ENCODE data around the gene HSPA9.

Gene HSPA9

GRCh38 chr5:138582959-138583358 lies 7.8 kb upstream of the HSPA9 start:
- Histone ChIP-seq H3K4me1 (ENCODE audit: insufficient read depth, low read length) (no peaks in the 10 kb centered on the region), H3K9me3 (ENCODE audit: low read length) (no peaks in the 10 kb centered on the region), H2AFZ (ENCODE audit: low read depth, low read length) (no peak overlapping the region), H3K36me3 (ENCODE audit: insufficient read depth, low read length) (no peaks in the 10 kb centered on the region), H3K27me3 (ENCODE audit: insufficient read depth, low read length) (peaks cover 3% of the 10 kb centered on the region), H3K4me3 (ENCODE audit: low read length) (no peak overlapping the region)

GRCh38 chr5:138580777-138581176 lies 5.6 kb upstream of the HSPA9 start:
- no peak overlapping the region for H3K4me3 ChIP-seq (ENCODE audit: low read length)
- H3K27me3 ChIP-seq (ENCODE audit: insufficient read depth, low read length): peaks cover 3% of the 10 kb centered on the region
- no peaks in the 10 kb centered on the region for H3K36me3 ChIP-seq (ENCODE audit: insufficient read depth, low read length)
- no peaks in the 10 kb centered on the region for H3K9me3 ChIP-seq (ENCODE audit: low read length)
- H2AFZ ChIP-seq (ENCODE audit: low read depth, low read length): no peak overlapping the region
- H3K4me1 ChIP-seq (ENCODE audit: insufficient read depth, low read length): peaks cover 5% of the 10 kb centered on the region

GRCh38 chr5:138580001-138580400 lies 4.8 kb upstream of the HSPA9 start:
- peaks cover 5% of the 10 kb centered on the region for H3K4me1 ChIP-seq (ENCODE audit: insufficient read depth, low read length)
- H3K27me3 ChIP-seq (ENCODE audit: insufficient read depth, low read length): peaks cover 3% of the 10 kb centered on the region
- H3K4me3 ChIP-seq (ENCODE audit: low read length): no peak overlapping the region
- H2AFZ ChIP-seq (ENCODE audit: low read depth, low read length): no peak overlapping the region
- H3K36me3 ChIP-seq (ENCODE audit: insufficient read depth, low read length): no peaks in the 10 kb centered on the region
- no peaks in the 10 kb centered on the region for H3K9me3 ChIP-seq (ENCODE audit: low read length)

GRCh38 chr5:138579517-138579863 lies 4.3 kb upstream of the HSPA9 start:
- H3K27me3 ChIP-seq (ENCODE audit: insufficient read depth, low read length): peaks cover 3% of the 10 kb centered on the region
- H3K9me3 ChIP-seq (ENCODE audit: low read length): no peaks in the 10 kb centered on the region
- H3K4me1 ChIP-seq (ENCODE audit: insufficient read depth, low read length): peaks cover 5% of the 10 kb centered on the region
- H3K36me3 ChIP-seq (ENCODE audit: insufficient read depth, low read length): no peaks in the 10 kb centered on the region
- no peak overlapping the region for H3K4me3 ChIP-seq (ENCODE audit: low read length)
- no peak overlapping the region for H2AFZ ChIP-seq (ENCODE audit: low read depth, low read length)

GRCh38 chr5:138577452-138577851 lies 2.3 kb upstream of the HSPA9 start:
- H3K27me3 ChIP-seq (ENCODE audit: insufficient read depth, low read length): peaks cover 3% of the 10 kb centered on the region
- peaks cover 14% of the 10 kb centered on the region for H3K4me1 ChIP-seq (ENCODE audit: insufficient read depth, low read length)
- no peak overlapping the region for H3K4me3 ChIP-seq (ENCODE audit: low read length)
- peaks cover 10% of the 10 kb centered on the region for H3K36me3 ChIP-seq (ENCODE audit: insufficient read depth, low read length)
- H2AFZ ChIP-seq (ENCODE audit: low read depth, low read length): no peak overlapping the region
- H3K9me3 ChIP-seq (ENCODE audit: low read length): no peaks in the 10 kb centered on the region

DNA sequence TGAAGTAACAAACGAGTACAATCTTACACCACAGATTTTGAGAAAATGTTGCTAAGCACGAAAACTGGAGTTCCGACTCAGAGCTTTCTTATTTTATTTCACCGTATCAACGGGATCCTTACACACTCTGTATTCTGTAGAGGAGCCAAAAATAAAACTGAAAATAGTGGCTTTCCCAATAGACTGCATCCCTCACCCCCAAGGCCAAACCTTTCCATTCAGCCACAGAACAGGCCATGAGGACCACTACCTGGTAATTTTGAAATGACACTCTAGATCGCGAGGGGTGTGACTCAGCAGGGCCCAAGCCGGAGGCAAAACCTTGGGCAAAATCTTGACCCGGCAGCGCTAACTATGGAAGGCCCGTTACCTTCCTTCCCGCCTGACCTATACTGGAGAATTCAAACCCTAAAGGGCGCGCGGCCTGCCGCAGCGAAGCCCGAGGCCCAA lies 432 bp downstream of the HSPA9 start:
- H3K36me3 ChIP-seq (ENCODE audit: insufficient read depth, low read length): peaks cover 34% of the 10 kb centered on the region
- H3K4me1 ChIP-seq (ENCODE audit: insufficient read depth, low read length): peaks cover 14% of the 10 kb centered on the region
- H3K4me3 ChIP-seq (ENCODE audit: low read length): peak overlapping the region; percentile 94
- no peaks in the 10 kb centered on the region for H3K27me3 ChIP-seq (ENCODE audit: insufficient read depth, low read length)
- no peaks in the 10 kb centered on the region for H3K9me3 ChIP-seq (ENCODE audit: low read length)
- no peak overlapping the region for H2AFZ ChIP-seq (ENCODE audit: low read depth, low read length)

- peak overlapping the region; percentile 94 for H3K4me3 ChIP-seq (ENCODE audit: low read length)
- no peaks in the 10 kb centered on the region for H3K27me3 ChIP-seq (ENCODE audit: insufficient read depth, low read length)
- peaks cover 14% of the 10 kb centered on the region for H3K4me1 ChIP-seq (ENCODE audit: insufficient read depth, low read length)
- no peak overlapping the region for H2AFZ ChIP-seq (ENCODE audit: low read depth, low read length)
- H3K9me3 ChIP-seq (ENCODE audit: low read length): no peaks in the 10 kb centered on the region
- H3K36me3 ChIP-seq (ENCODE audit: insufficient read depth, low read length): peaks cover 40% of the 10 kb centered on the region
Observed at GRCh38 chr5:138573949-138574670, 1.1 kb downstream of the HSPA9 start.

- H2AFZ ChIP-seq (ENCODE audit: low read depth, low read length): no peak overlapping the region
- H3K4me3 ChIP-seq (ENCODE audit: low read length): no peak overlapping the region
- H3K36me3 ChIP-seq (ENCODE audit: insufficient read depth, low read length): peaks cover 49% of the 10 kb centered on the region
- no peaks in the 10 kb centered on the region for H3K9me3 ChIP-seq (ENCODE audit: low read length)
- H3K4me1 ChIP-seq (ENCODE audit: insufficient read depth, low read length): peaks cover 14% of the 10 kb centered on the region
- no peaks in the 10 kb centered on the region for H3K27me3 ChIP-seq (ENCODE audit: insufficient read depth, low read length)
Observed at GRCh38 chr5:138573223-138573622, 2.0 kb downstream of the HSPA9 start.

DNA sequence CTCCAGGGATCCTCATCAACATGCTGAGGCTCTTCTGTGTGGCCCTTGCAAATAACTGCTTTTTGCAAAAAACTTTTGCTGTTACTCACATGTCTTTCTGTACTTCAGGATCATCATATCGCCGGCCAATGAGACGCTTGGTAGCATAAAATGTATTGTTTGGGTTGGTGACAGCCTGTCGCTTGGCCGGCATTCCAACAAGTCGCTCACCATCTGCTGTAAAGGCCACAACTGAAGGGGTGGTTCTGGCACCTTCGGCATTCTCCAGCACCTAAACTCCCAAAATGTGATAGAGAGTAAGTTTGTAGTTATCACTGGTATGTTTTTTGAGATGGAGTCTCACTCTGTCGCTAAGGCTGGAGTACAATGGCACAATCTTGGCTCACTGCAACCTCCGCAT lies 4.3 kb downstream of the HSPA9 start:
- H3K27me3 ChIP-seq (ENCODE audit: insufficient read depth, low read length): no peaks in the 10 kb centered on the region
- H3K36me3 ChIP-seq (ENCODE audit: insufficient read depth, low read length): peaks cover 71% of the 10 kb centered on the region
- no peaks in the 10 kb centered on the region for H3K9me3 ChIP-seq (ENCODE audit: low read length)
- H3K4me3 ChIP-seq (ENCODE audit: low read length): no peak overlapping the region
- no peak overlapping the region for H2AFZ ChIP-seq (ENCODE audit: low read depth, low read length)
- peaks cover 10% of the 10 kb centered on the region for H3K4me1 ChIP-seq (ENCODE audit: insufficient read depth, low read length)

DNA sequence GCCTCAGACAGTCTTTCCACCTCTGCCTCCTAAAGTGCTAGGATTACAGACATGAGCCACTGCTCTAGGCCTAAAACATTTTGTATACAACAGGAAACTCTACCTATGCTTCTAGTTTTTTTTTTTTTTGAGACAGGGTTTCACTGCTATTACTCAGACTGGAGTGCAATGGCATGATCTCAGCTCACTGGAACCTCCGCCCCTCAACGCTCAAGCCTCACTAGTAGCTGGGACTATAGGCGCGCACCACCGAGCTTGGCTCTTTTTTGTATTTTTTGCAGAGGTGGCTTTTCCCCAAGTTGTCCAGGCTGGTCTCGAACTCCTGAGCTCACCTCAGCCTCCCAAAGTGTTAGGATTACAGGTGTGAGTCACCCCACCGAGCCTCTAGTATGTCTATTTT lies 5.4 kb downstream of the HSPA9 start:
- Histone ChIP-seq H3K4me1 (ENCODE audit: insufficient read depth, low read length) (peaks cover 9% of the 10 kb centered on the region), H3K27me3 (ENCODE audit: insufficient read depth, low read length) (no peaks in the 10 kb centered on the region), H3K4me3 (ENCODE audit: low read length) (no peak overlapping the region), H3K36me3 (ENCODE audit: insufficient read depth, low read length) (peaks cover 82% of the 10 kb centered on the region), H2AFZ (ENCODE audit: low read depth, low read length) (no peak overlapping the region), H3K9me3 (ENCODE audit: low read length) (no peaks in the 10 kb centered on the region)

DNA sequence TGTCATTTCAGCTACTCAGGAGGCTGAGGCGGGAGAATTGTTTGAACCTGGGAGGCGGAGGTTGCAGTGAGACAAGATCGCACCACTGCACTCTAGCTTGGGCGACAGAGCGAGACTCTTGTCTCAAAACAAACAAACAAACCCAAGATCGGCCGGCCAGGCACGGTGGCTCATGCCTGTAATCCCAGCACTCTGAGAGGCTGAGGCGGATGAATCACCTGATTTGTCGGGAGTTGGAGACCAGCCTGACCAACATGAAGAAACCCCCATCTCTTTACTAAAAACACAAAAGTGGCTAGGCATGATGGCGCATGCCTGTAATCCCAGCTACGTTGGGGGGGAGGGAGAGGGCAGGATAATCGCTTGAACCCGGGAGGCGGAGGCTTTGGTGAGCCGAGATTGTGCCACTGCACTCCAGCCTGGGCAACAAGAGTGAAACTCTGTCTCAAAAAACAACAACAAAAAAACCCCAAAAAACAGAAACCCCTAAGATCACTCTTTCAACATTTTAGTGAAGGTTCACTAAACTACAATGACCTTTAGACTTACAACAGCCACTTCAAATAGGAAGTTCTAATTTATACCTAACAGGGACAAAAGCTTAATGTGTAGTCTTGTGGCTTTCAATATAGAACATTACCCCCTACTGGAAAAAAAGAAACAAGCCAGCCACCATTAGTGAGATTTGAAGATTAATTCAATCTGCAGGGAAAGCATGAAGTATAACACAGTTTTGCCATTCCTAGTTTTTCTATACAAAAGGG lies 7.0 kb downstream of the HSPA9 start:
- Histone ChIP-seq H3K4me3 (ENCODE audit: low read length) (no peak overlapping the region), H3K4me1 (ENCODE audit: insufficient read depth, low read length) (no peaks in the 10 kb centered on the region), H3K9me3 (ENCODE audit: low read length) (no peaks in the 10 kb centered on the region), H2AFZ (ENCODE audit: low read depth, low read length) (no peak overlapping the region), H3K36me3 (ENCODE audit: insufficient read depth, low read length) (peaks cover 92% of the 10 kb centered on the region), H3K27me3 (ENCODE audit: insufficient read depth, low read length) (no peaks in the 10 kb centered on the region)

DNA sequence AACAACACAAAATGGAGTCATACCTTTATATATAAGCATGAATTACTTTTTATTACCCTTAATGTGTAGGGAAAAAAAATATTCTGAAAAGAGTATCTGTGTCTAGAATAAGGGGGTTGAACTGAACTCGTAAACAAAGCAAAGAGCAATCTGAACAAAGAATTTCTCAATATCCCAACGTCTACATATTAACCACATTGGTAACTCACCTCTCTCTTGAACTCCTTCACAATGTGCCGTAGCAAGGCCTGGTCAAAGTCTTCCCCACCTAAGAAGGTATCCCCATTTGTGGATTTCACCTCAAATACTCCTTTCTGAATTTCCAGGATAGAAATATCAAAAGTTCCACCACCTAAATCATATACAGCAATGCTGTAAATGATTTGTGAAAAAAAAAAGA lies 8.4 kb downstream of the HSPA9 start:
- Histone ChIP-seq H2AFZ (ENCODE audit: low read depth, low read length) (no peak overlapping the region), H3K36me3 (ENCODE audit: insufficient read depth, low read length) (peaks cover 89% of the 10 kb centered on the region), H3K4me1 (ENCODE audit: insufficient read depth, low read length) (no peaks in the 10 kb centered on the region), H3K9me3 (ENCODE audit: low read length) (no peaks in the 10 kb centered on the region), H3K27me3 (ENCODE audit: insufficient read depth, low read length) (no peaks in the 10 kb centered on the region), H3K4me3 (ENCODE audit: low read length) (no peak overlapping the region)

GRCh38 chr5:138565100-138565821 lies 9.9 kb downstream of the HSPA9 start:
- Histone ChIP-seq H3K4me1 (ENCODE audit: insufficient read depth, low read length) (no peaks in the 10 kb centered on the region), H3K27me3 (ENCODE audit: insufficient read depth, low read length) (no peaks in the 10 kb centered on the region), H3K36me3 (ENCODE audit: insufficient read depth, low read length) (peaks cover 91% of the 10 kb centered on the region)

More at GRCh38 chr5:138565100-138565821, 9.9 kb downstream of the HSPA9 start:
- Histone ChIP-seq H2AFZ (ENCODE audit: low read depth, low read length) (no peak overlapping the region), H3K9me3 (ENCODE audit: low read length) (no peaks in the 10 kb centered on the region), H3K4me3 (ENCODE audit: low read length) (no peak overlapping the region)
